Brain microvascular endothelial cell (primary cell): Measurements from ENCODE around the gene KISS1.

ENCODE experiments used
- DNase-seq: peaks from one replicate; pipeline ENCODE4 v3.0.0-alpha.2; 2020
- H3K27ac ChIP-seq: fragments of 250-450 bp; sonication (Bioruptor Pico); 2 replicates; pipeline ENCODE4 v1.5.1; 2020; ENCODE audit warnings: mild to moderate bottlenecking, moderate library complexity
- H3K27me3 ChIP-seq: fragments of 250-450 bp; sonication (Bioruptor Pico); replicated peaks from 2 replicates; pipeline ENCODE4 v1.5.1; 2020; ENCODE audit warnings: mild to moderate bottlenecking
- H3K36me3 ChIP-seq: fragments of 250-450 bp; sonication (Bioruptor Pico); replicated peaks from 2 replicates; pipeline ENCODE4 v1.5.1; 2020; ENCODE audit warnings: mild to moderate bottlenecking
- H3K4me3 ChIP-seq: 2 replicates; pipeline ENCODE4 v1.5.1; 2011; ENCODE audit warnings: low read depth, mild to moderate bottlenecking, control low read depth, low read length, moderate library complexity
- in situ Hi-C: cut with HindIII; loops from 2 replicates; pipeline ENCODE4 v1.10.0; 2017; ENCODE audit warnings: low sequenced_read_pairs, low pct_ligation_motif_present
- TF ChIP-seq, protein P1 (sequence below): IDR thresholded peaks from 2 replicates; pipeline ENCODE4 v1.5.1; 2011; ENCODE audit warnings: low read depth, mild to moderate bottlenecking, moderate library complexity, low read length, control low read depth, inconsistent platforms; ENCODE audit errors: missing control alignments

Gene KISS1

DNA sequence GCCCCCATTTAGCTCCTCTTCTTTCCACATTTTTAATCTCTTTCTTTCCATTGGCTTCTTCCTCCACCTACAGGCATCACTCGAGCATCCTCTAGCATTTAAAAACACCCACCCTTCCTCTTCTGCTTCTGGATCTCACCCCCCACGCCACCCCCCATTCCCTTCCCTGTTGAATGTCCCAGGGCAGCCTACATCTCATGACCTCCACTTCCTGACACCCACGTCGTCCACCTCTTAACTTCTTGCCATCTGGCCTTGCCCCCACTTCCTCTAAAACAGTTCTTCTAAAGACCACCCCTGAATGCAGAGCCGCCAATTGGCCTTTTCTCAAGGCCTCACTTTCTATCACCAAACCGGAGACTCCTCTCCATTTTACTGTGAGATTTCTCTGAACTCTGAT lies 38.3 kb downstream of the KISS1 start:
- TF ChIP-seq, protein P1, sequence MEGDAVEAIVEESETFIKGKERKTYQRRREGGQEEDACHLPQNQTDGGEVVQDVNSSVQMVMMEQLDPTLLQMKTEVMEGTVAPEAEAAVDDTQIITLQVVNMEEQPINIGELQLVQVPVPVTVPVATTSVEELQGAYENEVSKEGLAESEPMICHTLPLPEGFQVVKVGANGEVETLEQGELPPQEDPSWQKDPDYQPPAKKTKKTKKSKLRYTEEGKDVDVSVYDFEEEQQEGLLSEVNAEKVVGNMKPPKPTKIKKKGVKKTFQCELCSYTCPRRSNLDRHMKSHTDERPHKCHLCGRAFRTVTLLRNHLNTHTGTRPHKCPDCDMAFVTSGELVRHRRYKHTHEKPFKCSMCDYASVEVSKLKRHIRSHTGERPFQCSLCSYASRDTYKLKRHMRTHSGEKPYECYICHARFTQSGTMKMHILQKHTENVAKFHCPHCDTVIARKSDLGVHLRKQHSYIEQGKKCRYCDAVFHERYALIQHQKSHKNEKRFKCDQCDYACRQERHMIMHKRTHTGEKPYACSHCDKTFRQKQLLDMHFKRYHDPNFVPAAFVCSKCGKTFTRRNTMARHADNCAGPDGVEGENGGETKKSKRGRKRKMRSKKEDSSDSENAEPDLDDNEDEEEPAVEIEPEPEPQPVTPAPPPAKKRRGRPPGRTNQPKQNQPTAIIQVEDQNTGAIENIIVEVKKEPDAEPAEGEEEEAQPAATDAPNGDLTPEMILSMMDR = no peak
- in situ Hi-C loops = loop anchor here (25.0 kb wide), 1 partner anchor 204 kb away; the partner anchor contains the start of gene PLEKHA6
- Histone ChIP-seq H3K4me3 (no peak overlapping the region), H3K27ac (no peak overlapping the region), H3K36me3 (no peaks in the 10 kb centered on the region), H3K27me3 (no peaks in the 10 kb centered on the region)
- no peak for DNase-seq

DNA sequence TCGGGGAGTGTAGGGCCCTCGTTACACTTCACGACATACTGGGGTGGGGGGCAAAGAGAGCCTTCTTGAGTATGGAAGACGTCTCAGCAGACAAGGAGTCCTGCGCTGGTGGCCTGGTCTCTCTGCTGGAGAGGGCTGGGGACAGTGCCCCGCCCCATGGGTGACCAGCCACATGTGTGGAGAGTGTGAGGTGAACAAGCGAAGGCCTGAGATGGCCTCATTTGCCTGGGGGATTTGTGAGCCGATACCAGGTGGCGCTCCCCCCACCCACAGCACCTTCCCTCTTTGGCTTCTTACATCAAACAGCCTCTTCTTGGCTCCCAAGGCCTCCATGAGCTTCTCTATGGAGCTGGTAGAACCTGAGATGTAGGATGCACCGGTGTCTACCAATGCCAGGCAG lies 40.4 kb downstream of the KISS1 start:
- H3K27ac ChIP-seq = no peak overlapping the region
- TF ChIP-seq, protein P1 = no peak
- no peak for DNase-seq
- in situ Hi-C loops = loop anchor here (25.0 kb wide), 1 partner anchor 206 kb away; the partner anchor contains the start of gene PLEKHA6
- H3K27me3 ChIP-seq = no peaks in the 10 kb centered on the region
- H3K4me3 ChIP-seq = no peak overlapping the region
- H3K36me3 ChIP-seq = no peaks in the 10 kb centered on the region

DNA sequence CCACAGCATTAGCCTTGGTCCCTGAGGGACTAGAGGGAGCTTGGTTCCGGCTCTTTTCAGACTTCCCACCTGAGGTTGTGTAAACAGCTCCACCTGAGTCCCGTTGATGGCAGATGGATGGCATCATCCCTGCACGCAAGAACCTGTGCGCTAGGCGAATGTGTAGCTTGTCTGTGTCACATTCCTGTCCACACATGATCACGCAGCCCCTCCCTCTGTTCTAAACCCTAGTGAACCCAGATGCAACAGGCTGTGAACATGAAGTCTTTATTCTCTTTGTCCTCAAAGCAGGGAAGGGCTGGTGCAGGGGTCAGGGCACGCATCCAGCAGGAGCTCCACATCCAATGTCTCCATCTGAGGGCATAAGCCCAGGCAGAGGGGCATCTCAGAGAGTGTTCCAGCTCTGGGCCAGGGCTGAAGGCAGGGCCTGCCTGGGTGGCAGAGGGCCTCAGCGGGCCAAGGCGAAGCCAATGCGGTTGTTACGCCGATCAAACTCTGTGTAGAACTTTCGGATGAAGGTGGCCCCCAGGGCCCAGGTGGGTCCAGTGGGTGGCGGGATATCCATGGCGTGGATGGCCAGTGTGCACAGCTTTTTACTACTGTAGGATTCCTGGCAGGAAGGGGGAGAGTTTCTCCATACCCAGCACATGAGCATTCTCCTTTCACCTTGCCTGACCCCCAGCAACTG lies 41.6 kb downstream of the KISS1 start:
- Histone ChIP-seq H3K36me3 (no peaks in the 10 kb centered on the region), H3K27ac (no peak overlapping the region), H3K4me3 (no peak overlapping the region), H3K27me3 (no peaks in the 10 kb centered on the region)
- no peak for DNase-seq
- in situ Hi-C loops = loop anchor here (25.0 kb wide), 1 partner anchor 208 kb away; the partner anchor contains the start of gene PLEKHA6
- TF ChIP-seq, protein P1 = no peak

GRCh38 chr1:204153667-204154066 lies 42.6 kb downstream of the KISS1 start:
- in situ Hi-C loops = loop anchor here (25.0 kb wide), 1 partner anchor 209 kb away; the partner anchor contains the start of gene PLEKHA6
- H3K27me3 ChIP-seq = no peaks in the 10 kb centered on the region

DNA sequence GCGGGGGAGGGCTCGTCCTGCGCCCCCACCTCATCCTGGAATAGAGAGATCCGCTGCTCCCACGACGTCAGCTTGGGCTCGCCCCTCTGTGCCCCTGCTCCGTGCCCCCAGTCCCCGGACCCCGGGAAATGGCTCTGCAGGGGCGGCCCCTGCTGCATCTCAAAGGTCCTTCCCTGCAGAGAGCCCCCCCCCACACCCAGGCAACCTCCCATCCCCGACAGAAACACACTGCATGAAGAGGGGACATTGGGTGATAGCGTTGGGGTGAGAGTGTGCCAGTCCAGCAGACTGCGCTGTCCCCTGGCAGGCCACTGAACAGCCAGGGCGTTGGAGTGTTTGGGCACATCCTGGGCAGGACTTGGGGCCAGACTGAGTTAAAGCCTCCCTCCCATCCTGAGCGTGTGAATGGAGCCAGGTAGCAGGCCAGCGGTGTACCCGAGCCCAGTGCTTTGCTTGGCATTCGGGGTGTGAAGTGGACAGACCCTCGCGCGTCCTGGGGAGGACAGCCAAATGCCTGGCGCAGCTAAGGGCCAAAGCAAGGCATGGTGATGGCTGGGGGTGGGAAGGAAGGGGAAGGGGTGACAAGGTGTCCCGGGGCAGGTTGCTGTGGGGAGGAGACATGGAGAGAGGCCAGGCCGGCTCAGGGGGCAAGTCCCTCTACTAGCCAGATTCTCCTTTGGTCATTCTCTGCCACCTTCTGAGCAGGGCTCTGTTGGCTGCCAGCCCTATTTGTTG lies 43.8 kb downstream of the KISS1 start:
- no peaks in the 10 kb centered on the region for H3K27me3 ChIP-seq
- H3K4me3 ChIP-seq = peak overlapping the region; percentile 55
- in situ Hi-C loops = loop anchor here (25.0 kb wide), 1 partner anchor 210 kb away; the partner anchor contains the start of gene PLEKHA6
- TF ChIP-seq, protein P1 = peak; percentile 4
- H3K27ac ChIP-seq = no peak overlapping the region
- no peaks in the 10 kb centered on the region for H3K36me3 ChIP-seq
- DNase-seq = no peak

More at GRCh38 chr1:204153667-204154066, 42.6 kb downstream of the KISS1 start:
- Histone ChIP-seq H3K27ac (no peak overlapping the region), H3K4me3 (no peak overlapping the region), H3K36me3 (no peaks in the 10 kb centered on the region)
- DNase-seq = no peak
- TF ChIP-seq, protein P1 = no peak
